KBM-7 (cell line): ENCODE data around the gene ADCY2.

Experiments
- DNase-seq: peaks from one replicate; pipeline ENCODE4 v3.0.0-alpha.2; 2015
- in situ Hi-C: fragments of 300-500 bp; cut with MboI; formaldehyde crosslinking; loops from 2 replicates; pipeline ENCODE4 v1.14.3; 2020; ENCODE audit warnings: low sequenced_read_pairs, low pct_unique_long_range_greater_than_20kb, mixed read lengths

The ADCY2 gene

DNA sequence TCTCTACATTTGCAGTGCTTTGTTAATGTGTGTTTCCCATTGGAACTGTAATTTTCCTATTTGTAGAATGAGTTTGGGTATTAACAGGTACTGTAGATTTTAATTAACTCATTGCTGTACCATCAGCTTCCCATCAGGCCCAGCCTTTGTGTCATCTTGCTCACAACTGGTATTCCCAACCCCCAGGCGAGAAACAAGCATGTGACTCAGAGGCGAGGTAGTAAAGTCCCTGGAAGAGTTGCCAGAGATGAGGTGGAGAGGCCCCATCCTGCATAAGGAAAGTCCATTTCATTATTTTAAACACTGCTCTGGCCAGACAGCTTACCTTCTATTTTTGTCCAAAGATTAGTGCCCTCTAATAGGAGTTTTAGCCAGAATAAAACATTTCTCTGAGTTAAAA is 29.9 kb downstream of the ADCY2 start:
- no peak for DNase-seq
- in situ Hi-C loops = no loop called here

DNA sequence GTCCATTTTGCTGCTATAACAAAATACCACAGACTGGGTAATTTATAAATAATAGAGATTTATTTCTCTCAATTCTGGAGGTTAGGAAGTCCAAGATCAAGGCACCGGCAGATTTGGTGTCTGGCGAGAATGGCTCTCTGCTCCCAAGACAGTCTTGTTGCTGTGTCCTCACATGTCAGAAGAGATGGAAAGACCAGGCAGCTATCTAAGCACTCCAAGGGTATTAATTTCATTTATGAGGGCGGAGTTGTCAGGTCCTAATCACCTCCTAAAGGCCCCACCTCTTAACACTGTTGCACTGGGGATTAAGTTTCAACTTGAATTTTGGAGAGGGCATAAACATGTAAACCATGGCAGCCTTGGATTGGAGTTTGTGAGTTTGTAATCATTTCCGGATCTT is 30.3 kb downstream of the ADCY2 start:
- in situ Hi-C loops = no loop called here

DNA sequence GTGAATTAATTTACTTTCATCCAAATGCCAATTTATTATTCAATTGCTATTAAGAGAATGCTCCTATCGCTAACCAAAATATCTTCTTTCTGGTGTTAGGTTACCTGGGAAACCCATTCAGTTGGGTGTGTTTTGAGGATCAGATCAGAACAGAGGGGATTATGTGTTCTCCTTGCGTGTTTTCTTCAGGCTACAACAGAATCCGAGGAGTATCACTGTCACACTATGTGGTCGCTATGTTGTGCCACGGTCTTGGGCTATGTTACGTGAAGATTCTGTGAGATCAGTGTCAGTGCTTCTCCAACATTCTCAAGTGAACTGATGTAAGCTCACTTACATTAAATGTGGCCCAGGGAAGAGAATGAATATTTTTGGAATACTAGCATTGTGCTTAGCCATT is 39.0 kb downstream of the ADCY2 start:
- in situ Hi-C loops = no loop called here
- DNase-seq = no peak

More for the DNA sequence above, 30.3 kb downstream of the ADCY2 start:
- DNase-seq = no peak

DNA sequence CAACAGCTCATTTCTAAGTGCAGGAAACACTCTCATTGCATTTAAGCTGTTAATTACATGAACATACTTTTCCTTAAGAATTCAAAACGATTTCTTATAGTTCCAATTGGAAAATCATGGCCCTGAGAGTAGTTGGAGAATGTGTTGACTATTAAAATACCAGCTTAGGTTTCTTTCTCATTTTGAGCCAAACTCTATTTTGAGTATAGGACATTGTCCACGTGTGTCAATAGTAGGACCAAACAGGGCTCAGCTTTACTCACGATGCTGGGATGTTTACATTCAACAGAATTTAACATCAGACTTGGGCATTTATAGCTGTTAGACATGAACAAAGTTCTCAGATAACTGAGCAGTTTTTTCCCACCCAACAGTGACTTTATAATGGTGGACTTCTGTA is 39.6 kb downstream of the ADCY2 start:
- in situ Hi-C loops = no loop called here
- DNase-seq = no peak

DNA sequence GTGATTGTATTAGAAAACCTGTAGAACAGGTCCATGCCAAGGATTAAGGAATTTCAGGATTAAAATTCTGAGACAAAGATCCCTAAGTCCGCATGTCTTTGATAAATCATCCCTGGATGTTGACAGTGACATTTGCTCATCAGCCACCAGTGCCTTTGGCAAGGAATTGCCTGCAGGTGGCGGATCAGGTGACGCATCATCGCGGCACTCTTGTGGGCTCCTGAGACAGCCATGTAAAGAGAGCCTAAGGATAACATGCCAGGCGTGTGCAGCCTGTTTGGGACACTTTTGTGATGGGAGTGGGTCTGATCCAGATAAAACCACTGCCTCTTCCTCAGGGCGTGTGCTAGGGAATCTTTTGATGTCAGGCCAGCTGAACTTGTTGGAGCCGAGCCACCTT is 40.6 kb downstream of the ADCY2 start:
- DNase-seq = no peak
- in situ Hi-C loops = no loop called here

DNA sequence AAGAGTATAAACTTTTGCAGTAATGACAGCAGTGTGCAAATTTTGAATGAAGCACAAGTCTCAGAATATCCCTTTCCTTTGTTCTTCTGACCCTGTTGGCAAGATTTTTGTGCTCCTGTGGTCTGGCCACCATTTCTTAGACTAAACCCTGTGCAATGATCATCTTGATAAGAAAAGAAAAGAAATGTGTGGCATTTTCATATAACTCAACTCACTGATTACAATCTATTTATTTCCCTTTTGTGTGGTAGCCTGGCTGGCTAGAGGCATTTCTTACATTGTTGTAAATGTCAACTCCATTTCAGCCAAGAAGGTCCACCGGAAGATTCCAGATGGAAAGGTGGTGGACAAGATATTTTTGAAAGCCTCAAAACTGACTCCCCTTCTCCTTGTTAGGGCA is 41.9 kb downstream of the ADCY2 start:
- in situ Hi-C loops = no loop called here
- DNase-seq = no peak

DNA sequence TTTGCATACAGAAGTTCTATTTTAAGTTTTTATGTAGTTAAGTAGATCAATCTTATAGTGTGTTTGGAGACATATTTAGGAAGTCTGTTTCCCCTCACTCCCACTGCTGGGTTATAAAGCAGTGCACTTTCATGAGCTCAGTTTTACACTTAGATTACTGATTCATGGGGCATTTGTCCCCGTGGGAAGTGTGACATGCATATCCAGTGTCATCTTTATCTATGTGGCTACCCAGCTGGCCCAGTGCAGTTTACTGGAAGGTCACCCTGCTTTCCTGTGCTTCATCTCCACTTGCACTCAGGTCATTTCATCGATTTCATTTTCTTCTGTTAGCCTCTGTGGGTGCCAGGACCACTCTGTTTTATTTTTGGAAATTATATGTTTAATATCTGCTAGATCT is 49.1 kb downstream of the ADCY2 start:
- no peak for DNase-seq
- in situ Hi-C loops = no loop called here

DNA sequence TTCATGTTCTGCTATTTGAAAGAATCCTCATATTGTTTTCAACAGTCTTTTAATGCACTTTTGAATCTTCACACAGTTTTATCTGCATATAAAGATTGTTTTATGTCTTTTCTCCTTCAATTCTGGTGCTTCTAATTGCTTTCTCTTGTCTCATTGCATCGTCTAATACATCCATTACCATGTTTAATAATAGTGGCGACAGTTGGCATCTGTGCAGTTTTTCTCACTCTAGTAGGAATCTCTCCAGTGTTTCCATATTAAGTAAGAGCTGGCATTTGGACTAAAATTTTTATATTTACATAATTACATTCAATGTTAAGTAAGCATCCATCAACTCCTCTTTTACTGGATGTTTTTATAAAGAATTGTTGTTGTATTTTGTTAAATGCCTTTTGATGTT is 49.9 kb downstream of the ADCY2 start:
- DNase-seq = no peak
- in situ Hi-C loops = no loop called here

DNA sequence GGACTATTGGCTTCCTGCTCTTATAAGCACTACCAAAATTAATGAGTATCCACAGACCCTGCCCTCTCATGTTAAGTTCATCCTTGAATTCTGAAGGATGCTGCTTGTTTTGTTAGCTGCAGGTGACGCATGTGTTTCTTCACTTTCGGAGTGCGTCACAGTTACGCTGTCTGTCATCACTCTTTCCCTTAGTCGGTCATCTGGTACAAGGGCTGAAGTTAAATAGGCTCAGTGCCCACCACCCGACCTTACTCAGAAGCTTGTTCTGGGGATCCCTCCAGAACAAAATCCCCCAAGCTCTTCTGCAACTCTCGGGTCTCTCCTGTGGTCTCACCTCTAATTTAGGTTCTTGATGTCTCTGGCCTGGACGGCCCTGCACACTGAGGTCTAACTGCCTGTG is 51.0 kb downstream of the ADCY2 start:
- DNase-seq = no peak
- in situ Hi-C loops = no loop called here

DNA sequence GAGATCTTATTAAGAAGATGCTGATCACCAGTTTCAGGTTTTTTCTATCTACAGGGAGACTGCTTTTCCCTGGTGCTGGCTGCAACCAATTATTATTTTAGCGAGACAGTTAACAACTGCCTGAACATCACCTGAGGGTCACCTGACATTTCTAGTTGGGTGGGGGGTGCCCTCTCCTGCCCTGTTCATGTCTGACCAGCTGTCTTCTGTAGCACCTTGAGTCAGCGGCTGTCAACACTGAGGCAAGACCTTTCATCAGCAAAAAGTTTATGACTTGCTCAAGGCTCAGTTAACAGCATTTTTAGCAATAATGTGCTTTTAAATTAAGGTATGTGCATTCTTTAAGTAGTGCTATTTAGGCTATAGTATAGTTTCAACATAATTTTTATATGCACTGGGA is 58.0 kb downstream of the ADCY2 start:
- no peak for DNase-seq
- in situ Hi-C loops = no loop called here

DNA sequence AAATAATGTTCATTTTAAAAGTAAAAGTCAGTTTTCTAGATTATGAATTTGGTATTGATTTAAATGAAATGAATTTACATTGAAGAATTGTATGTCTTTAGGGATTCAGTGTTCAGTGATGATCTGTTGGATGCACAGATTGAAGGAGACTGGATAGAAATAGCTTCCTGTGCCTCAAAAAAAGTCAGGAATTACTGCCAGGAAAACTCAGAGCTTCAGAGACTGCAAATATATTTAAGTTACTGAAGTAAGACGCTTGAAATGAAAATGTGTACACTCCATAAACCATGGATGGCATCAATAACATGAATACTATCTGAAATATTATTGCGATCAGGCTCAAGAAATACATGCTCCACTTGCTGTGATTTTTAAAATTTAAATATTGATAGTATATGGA is 60.3 kb downstream of the ADCY2 start:
- in situ Hi-C loops = no loop called here
- no peak for DNase-seq

DNA sequence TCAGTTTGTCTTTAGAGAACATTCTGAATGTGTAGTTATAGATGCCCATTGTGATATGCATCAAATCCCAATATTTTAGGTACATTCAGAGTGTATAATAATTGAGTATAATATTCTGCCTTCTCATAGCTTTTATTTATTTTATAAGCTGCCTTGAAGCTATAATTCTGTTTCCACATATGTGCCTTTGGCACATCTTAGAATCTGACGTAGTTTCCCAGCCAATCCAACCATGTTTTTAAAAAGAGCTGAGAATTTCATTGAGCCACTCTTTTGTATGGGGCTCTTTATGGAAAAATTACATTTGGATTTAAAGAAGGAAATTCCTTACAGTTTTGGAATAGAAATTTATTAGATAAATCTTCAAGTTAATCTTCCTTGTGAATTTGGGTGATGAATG is 65.4 kb downstream of the ADCY2 start:
- no peak for DNase-seq
- in situ Hi-C loops = no loop called here

DNA sequence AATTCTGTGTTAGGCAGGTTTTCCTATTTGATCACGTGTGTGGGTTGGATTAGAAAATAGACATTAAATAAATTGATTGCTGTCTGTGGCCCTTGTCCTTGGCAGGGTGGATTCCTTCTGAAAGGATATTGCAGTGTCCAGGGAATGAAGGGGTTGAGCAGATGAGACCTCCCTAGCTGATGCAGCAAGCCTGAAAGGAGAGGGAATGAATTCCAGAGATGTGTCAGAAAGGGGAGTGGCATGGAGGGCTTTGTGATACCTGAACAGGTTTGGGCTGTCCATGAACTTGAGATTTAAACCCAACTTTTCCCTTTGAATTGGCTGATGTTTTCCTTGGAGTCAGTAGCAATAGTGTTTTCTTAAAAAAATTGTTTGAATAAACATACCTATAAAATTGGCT is 66.8 kb downstream of the ADCY2 start:
- in situ Hi-C loops = no loop called here
- no peak for DNase-seq

DNA sequence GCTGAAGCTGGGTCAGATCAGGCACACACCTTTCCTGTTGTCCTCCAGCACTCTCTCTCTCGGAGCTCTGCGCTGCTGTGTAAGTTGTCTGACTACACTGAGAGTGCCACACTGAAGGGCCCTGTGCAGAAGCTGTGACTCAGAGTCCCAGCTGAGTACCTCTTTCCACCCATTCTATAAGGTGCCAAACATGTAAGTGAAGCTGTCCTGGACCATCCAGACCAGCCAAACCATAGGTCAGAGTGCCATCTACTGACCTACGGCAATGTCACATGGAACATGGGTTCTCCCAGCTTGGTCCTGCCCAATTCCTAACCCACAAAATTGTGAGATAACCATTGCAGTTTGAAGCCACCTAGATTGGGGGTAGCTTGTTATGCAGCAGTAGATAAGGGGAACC is 68.2 kb downstream of the ADCY2 start:
- no peak for DNase-seq
- in situ Hi-C loops = no loop called here

DNA sequence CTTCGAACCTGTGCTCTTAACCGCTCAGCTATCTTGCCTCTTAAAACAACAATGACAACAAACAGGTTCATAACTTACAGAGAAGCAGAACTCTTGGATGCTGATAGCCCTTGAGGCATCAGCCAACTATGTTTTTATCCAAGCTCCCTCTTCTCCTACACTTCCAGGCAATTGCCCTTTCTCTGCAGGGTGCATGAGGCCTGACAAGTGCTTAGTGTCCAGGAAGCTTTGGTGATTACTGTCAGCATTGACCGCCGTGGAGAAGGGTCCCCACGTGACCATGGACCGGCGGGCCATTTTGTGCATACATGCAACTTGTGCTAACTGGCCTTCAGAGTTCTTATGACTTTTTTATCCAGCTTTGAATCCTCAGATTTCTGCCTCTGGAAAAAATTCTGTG is 71.2 kb downstream of the ADCY2 start:
- DNase-seq = no peak
- in situ Hi-C loops = no loop called here

DNA sequence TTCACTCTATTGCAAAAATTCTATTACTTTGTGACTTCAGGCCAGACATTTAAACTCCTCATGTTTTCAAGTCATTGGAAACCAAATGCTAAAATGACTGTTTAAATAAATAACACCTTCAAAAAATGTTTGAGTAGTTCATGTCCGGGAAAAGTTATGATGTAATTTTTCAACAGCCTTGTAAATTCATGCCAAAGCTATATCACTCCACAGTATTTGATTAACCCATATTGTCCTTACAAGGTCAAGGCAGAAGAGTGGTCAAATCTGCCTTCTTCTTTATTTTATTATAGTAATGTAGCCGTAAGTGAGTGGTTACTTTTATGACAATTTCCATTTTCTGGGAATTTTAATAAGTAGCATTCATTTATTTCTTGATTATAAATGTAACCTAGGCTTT is 72.8 kb downstream of the ADCY2 start:
- no peak for DNase-seq
- in situ Hi-C loops = no loop called here

DNA sequence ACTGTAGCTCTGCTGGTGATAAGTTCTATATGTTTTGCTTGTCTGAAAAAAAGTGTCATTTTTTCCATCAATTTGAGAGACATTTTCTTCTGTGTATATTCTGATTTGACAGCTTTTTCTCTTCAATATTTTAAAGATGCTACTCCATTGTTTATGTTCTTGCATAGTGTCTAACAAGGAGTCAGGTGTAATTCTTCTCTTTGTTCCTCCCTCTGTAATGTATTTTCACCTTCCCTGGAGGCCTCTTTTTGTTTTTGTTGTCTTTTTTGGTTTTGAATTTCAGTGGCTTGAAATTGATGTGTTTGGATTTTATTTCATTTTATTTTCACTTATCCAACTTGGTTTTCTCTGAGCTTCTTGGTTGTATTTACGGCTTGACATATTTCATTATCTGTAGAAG is 75.8 kb downstream of the ADCY2 start:
- DNase-seq = no peak
- in situ Hi-C loops = no loop called here

DNA sequence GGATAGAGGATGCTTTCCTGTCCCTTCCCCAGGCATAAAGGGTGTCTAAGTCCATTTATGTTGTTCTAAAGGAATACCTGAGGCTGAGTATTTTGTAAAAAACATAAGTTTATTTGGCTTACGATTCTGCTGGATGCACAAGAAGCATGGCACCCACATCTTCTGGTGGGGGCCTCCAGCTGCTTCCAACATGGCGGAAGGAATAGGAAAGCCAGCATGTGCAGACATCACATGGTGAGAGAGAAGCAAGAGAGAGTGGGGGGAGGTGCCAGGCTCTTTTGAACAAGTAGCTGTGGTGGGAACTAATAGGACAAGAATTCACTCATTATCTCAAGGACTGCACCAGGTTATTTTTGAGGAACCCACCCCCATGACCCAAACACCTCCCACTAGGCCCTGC is 77.2 kb downstream of the ADCY2 start:
- DNase-seq = no peak
- in situ Hi-C loops = no loop called here

DNA sequence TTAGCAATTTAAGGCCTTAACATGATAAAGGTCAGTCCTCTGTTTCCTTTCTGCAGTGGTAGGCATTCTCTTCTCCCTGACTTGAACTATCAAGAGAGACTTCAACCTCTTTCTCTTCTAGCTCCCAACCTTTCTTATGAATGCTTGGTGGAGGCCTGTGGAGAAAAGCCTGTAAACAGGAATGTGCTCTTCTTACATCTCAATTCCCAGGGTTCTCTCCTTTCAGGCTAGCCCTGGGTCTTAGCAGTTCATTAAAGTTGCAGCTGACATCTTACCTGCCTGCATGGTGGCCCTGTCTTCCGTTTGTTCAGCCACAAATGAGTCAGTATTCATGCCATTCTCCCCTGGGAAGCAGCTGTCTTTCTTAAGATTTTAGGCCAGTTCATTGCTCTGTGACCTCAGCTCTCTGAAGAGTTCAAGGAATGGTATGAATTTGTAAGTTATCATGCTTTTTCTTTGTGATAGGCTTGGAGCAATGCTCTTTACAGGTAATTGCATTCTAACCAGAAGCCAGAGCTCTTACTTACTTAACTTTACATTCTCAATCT is 77.8 kb downstream of the ADCY2 start:
- no peak for DNase-seq
- in situ Hi-C loops = no loop called here

DNA sequence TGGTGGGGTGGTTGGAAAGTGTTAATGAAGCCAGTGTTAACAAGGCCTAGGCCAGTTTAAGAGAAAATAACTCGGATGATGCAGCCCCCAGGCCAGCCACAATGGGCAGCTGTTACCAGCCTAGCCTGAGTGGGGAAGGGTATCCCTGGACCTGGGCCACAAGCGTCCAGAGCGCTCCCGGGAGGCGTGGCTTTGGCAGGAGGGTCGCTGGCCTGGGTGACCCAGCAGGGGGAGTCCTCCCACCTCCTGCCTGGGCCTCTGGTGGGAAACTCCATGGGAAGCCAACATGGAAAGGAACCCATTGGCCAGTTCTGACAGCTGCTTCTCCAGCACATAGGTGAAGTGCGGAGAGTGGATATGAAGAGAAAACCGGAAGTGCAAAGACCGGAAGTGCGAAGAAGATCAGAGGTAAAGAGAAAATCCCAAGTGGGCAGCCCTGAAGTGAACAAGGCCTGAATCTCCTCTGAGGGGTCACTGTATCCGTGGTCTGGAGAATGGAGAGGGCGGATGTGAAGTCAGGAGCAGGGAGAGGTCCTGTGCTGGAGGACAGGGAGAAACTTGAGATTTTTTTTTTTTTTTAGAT is 79.0 kb downstream of the ADCY2 start:
- in situ Hi-C loops = no loop called here
- no peak for DNase-seq

DNA sequence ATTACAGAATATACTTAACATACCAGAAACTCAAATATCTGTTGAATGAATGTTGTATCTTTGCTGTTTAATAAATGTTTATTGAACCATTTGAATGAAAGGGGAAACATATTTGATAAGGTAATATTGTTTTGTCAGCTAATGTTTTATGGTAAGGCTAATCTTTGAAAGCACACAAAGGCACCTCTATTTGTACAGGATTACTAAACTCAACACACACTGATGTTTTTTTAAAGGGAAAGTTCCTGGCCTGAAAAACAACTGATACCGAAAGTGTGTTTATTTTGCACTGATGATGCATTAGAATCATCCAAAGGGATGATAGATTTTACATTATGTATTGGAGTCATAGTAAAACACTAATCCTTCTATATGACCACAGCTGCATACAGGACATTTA is 82.5 kb downstream of the ADCY2 start:
- DNase-seq = no peak
- in situ Hi-C loops = no loop called here

DNA sequence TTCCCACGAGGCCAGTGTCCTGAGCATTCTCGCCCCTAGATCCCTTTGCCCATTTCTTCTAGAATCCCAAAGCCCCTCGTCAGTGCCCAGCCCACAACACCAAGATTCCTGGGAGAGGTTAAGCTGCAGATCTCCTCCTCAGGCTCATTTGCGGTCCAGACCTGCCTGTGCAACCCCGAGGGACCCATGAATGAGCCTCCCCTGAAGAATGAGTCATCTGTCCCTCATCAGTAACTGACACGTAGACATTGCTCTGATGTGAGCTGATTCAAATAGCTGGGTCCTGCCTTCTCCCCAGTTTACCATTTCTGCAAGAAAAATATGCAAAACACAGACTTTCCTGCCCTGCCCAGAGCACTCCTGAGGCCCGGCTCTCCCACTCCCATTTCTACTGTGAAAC is 92.8 kb downstream of the ADCY2 start:
- in situ Hi-C loops = no loop called here
- no peak for DNase-seq
